KMS-11 (cell line): ENCODE measurements around the gene PHOSPHO1.
A peak's percentile ranks its signal among the peaks of the same experiment; 100 is the strongest.
"Not testable (repeated sequence)": the region's sequence is repeated elsewhere in the genome, so short reads cannot be mapped to it uniquely, and the experiment has no call there.

Experiments used
- H2AFZ ChIP-seq: fragments of 200-600 bp; sonication (generic); 2 replicates; pipeline ENCODE4 v1.6.1; 2016; ENCODE audit warnings: antibody characterized with exemption, mixed run types, low read depth
- H3K27ac ChIP-seq: fragments of 200-600 bp; sonication (generic); 2 replicates; pipeline ENCODE4 v1.6.1; 2016; ENCODE audit warnings: mild to moderate bottlenecking, mixed run types
- H3K27me3 ChIP-seq: fragments of 200-600 bp; sonication (generic); 2 replicates; pipeline ENCODE4 v1.6.1; 2017; ENCODE audit warnings: mild to moderate bottlenecking, low read depth, mixed run types, moderate library complexity; ENCODE audit not compliant: insufficient read depth
- H3K36me3 ChIP-seq: fragments of 200-600 bp; sonication (generic); 2 replicates; pipeline ENCODE4 v1.6.1; 2017; ENCODE audit warnings: mild to moderate bottlenecking, mixed run types; ENCODE audit not compliant: insufficient read depth
- H3K4me1 ChIP-seq: fragments of 200-600 bp; sonication (generic); 2 replicates; pipeline ENCODE4 v1.6.1; 2016; ENCODE audit warnings: mild to moderate bottlenecking, low read depth, mixed run types; ENCODE audit not compliant: poor library complexity, severe bottlenecking
- H3K4me2 ChIP-seq: fragments of 200-600 bp; sonication (generic); 2 replicates; pipeline ENCODE4 v1.7.0; 2016; ENCODE audit warnings: mild to moderate bottlenecking, mixed run types
- H3K4me3 ChIP-seq: fragments of 200-600 bp; sonication (generic); IDR thresholded peaks from 2 replicates; pipeline ENCODE4 v1.6.1; 2017; ENCODE audit warnings: low read depth, low read length, mixed read lengths; ENCODE audit not compliant: insufficient read depth
- H3K79me2 ChIP-seq: fragments of 200-600 bp; sonication (generic); 2 replicates; pipeline ENCODE4 v1.6.1; 2016; ENCODE audit warnings: low read depth, mixed run types; ENCODE audit not compliant: insufficient read depth
- H3K9ac ChIP-seq: fragments of 200-600 bp; sonication (generic); 2 replicates; pipeline ENCODE4 v1.6.1; 2016; ENCODE audit warnings: mild to moderate bottlenecking, mixed run types
- H4K20me1 ChIP-seq: fragments of 200-600 bp; sonication (generic); 2 replicates; pipeline ENCODE4 v1.6.1; 2016; ENCODE audit warnings: mild to moderate bottlenecking, mixed run types; ENCODE audit not compliant: insufficient read depth
- TF ChIP-seq, protein P1 (sequence below): fragments of 200-600 bp; sonication (generic); conservative IDR thresholded peaks from 2 replicates; pipeline ENCODE4 v1.6.1; 2017; ENCODE audit warnings: low read depth, mild to moderate bottlenecking, antibody characterized with exemption, low read length, moderate library complexity, mixed read lengths

Gene PHOSPHO1

GRCh38 chr17:49183801-49184200 is 46.8 kb downstream of the PHOSPHO1 start:
- no peak overlapping the region for H3K4me2 ChIP-seq
- no peaks in the 10 kb centered on the region for H3K79me2 ChIP-seq
- no peaks in the 10 kb centered on the region for H4K20me1 ChIP-seq
- no peaks in the 10 kb centered on the region for H3K4me1 ChIP-seq
- H3K4me3 ChIP-seq = no peak overlapping the region
- H2AFZ ChIP-seq = no peak overlapping the region
- H3K36me3 ChIP-seq = no peaks in the 10 kb centered on the region
- H3K27ac ChIP-seq = no peak overlapping the region
- TF ChIP-seq, protein P1, sequence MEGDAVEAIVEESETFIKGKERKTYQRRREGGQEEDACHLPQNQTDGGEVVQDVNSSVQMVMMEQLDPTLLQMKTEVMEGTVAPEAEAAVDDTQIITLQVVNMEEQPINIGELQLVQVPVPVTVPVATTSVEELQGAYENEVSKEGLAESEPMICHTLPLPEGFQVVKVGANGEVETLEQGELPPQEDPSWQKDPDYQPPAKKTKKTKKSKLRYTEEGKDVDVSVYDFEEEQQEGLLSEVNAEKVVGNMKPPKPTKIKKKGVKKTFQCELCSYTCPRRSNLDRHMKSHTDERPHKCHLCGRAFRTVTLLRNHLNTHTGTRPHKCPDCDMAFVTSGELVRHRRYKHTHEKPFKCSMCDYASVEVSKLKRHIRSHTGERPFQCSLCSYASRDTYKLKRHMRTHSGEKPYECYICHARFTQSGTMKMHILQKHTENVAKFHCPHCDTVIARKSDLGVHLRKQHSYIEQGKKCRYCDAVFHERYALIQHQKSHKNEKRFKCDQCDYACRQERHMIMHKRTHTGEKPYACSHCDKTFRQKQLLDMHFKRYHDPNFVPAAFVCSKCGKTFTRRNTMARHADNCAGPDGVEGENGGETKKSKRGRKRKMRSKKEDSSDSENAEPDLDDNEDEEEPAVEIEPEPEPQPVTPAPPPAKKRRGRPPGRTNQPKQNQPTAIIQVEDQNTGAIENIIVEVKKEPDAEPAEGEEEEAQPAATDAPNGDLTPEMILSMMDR = no peak
- no peaks in the 10 kb centered on the region for H3K27me3 ChIP-seq
- no peak overlapping the region for H3K9ac ChIP-seq

DNA sequence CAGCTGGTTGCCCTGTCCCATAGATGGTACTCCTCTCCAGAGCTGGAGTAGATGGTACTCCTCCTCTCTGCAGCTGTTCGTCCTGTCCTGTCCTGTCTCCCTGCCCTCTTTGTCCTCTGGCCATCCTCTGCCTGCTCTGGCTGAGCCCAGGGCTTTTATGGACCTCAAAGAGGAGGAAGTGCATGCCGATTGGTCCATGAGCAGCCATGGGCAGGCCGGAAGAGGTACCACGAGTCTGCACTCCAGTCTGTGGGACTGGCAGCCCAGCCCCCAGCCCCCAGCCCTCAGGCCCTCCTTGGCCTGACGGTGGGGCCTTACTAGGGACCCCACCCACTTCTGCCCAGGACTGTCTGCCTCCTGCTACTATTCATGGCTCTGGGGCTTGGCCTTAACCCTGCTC is 47.2 kb downstream of the PHOSPHO1 start:
- Histone ChIP-seq H2AFZ (no peak overlapping the region), H3K27me3 (no peaks in the 10 kb centered on the region), H3K36me3 (no peaks in the 10 kb centered on the region), H3K4me3 (no peak overlapping the region), H4K20me1 (no peaks in the 10 kb centered on the region), H3K4me2 (no peak overlapping the region), H3K4me1 (no peaks in the 10 kb centered on the region), H3K9ac (no peak overlapping the region), H3K27ac (no peak overlapping the region), H3K79me2 (no peaks in the 10 kb centered on the region)
- TF ChIP-seq, protein P1 = no peak

- no peak overlapping the region for H3K4me2 ChIP-seq
- no peaks in the 10 kb centered on the region for H3K79me2 ChIP-seq
- H3K4me3 ChIP-seq = no peak overlapping the region
- no peak overlapping the region for H3K27ac ChIP-seq
- H3K9ac ChIP-seq = no peak overlapping the region
- TF ChIP-seq, protein P1 = no peak
- H4K20me1 ChIP-seq = no peaks in the 10 kb centered on the region
- H2AFZ ChIP-seq = no peak overlapping the region
- no peaks in the 10 kb centered on the region for H3K4me1 ChIP-seq
- no peaks in the 10 kb centered on the region for H3K27me3 ChIP-seq
- no peaks in the 10 kb centered on the region for H3K36me3 ChIP-seq
Measured at GRCh38 chr17:49180998-49181635, 49.5 kb downstream of the PHOSPHO1 start.

DNA sequence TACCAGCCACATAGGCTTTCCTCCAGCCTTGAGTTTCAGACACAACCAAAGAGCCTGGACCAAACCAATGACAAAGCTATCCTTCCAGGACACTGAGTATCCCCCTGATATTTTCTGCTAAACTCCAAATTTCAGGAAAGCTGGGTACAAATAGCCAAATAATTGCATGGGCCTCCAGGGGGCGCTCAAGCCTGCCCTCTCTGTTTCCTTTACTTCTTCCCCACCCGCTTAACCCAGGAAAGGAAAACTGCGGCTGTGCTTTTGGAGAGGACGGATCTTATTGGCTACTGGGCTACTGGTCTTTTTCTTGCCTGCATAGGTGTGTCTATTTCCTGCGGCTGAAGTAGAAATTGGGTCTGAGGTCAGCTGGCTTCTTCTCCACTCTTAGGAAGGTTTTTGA is 50.3 kb downstream of the PHOSPHO1 start:
- TF ChIP-seq, protein P1 = peak; percentile 72
- Histone ChIP-seq H3K4me1 (no peaks in the 10 kb centered on the region), H3K27me3 (no peaks in the 10 kb centered on the region), H3K4me3 (no peak overlapping the region), H3K27ac (no peak overlapping the region), H3K36me3 (no peaks in the 10 kb centered on the region), H2AFZ (no peak overlapping the region), H4K20me1 (no peaks in the 10 kb centered on the region), H3K79me2 (no peaks in the 10 kb centered on the region), H3K4me2 (no peak overlapping the region), H3K9ac (no peak overlapping the region)

DNA sequence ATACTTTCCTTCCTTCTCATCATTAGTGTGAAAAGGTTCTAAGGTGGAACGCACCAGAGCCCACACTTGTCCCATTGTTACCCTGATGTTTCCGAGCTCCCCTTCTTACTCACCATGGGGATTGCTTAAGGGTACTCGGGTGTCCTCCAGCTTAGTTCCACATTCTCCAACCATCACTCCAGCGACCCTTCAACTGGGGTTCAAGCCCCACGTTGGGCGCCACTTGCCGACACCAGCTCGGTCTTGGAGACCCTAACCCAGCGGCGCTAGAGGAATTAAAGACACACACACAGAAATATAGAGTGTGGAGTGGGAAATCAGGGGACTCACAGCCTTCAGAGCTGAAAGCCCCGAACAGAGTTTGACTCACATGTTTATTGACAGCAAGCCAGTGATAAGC is 54.6 kb downstream of the PHOSPHO1 start:
- H3K4me3 ChIP-seq, H3K27me3 ChIP-seq, H2AFZ ChIP-seq, H3K9ac ChIP-seq, H3K4me2 ChIP-seq, H3K36me3 ChIP-seq, H4K20me1 ChIP-seq, H3K27ac ChIP-seq, H3K79me2 ChIP-seq, H3K4me1 ChIP-seq: not testable (repeated sequence)
